Kidney epithelial cell (primary cell): Measurements from ENCODE around the gene IMMP2L. TPM values are rescaled to one million over a fixed set of nuclear protein-coding genes. Genes with fewer than 3 reads are reported as not detected.
A peak's percentile ranks its signal among the peaks of the same experiment; 100 is the strongest.
"Not testable (repeated sequence)": the region's sequence is repeated elsewhere in the genome, so short reads cannot be mapped to it uniquely, and the experiment has no call there.

Experiments
- DNase-seq: peaks from one replicate; pipeline ENCODE4 v3.0.0-alpha.2; 2010; ENCODE audit warnings: low read depth
- H3K27me3 ChIP-seq: 2 replicates; pipeline ENCODE4 v1.6.0; 2011; ENCODE audit warnings: low read length; ENCODE audit not compliant: control insufficient read depth, insufficient read depth
- H3K36me3 ChIP-seq: 2 replicates; pipeline ENCODE4 v1.5.1; 2011; ENCODE audit warnings: low read length; ENCODE audit not compliant: control insufficient read depth, insufficient read depth
- H3K4me3 ChIP-seq: 2 replicates; pipeline ENCODE4 v1.5.1; 2011; ENCODE audit warnings: low read depth, mild to moderate bottlenecking, control low read depth, low read length
- total RNA-seq: library from RNA; depleted of rRNA; stranded (reverse); fragments of >200 nt; gene quantifications from 2 replicates; pipeline ENCODE4 v1.2.3, GENCODE V29; 2015
- TF ChIP-seq, protein P1 (sequence below): IDR thresholded peaks from 2 replicates; pipeline ENCODE4 v1.5.1; 2011; ENCODE audit warnings: mild to moderate bottlenecking, moderate library complexity, low read length, control low read depth, inconsistent platforms; ENCODE audit not compliant: insufficient read depth, poor library complexity, severe bottlenecking

IMMP2L gene
- total RNA-seq, 1 donor from 2014 or later: 30.8 TPM

DNA sequence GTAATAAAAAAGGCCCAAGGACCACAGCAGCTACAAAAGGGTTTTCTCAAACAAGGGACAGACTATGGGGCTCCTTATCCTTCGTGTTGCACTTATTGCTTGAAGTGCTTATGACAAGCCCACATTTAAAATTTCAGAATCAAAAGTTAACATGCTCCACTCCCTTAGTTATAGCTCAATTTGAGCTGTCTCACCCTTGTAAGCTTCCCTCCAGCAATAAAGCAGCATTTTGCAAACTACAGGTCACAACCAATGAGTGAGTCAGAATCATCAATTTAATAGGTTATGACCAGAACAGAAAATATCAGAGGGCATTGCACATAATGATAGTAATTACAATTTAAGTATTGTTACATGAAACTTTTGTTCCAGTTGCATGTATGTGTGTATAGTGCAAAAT lies 53.0 kb downstream of the IMMP2L start:
- Histone ChIP-seq H3K4me3 (no peak overlapping the region), H3K27me3 (no peaks in the 10 kb centered on the region), H3K36me3 (no peaks in the 10 kb centered on the region)
- no peak for DNase-seq
- TF ChIP-seq, protein P1, sequence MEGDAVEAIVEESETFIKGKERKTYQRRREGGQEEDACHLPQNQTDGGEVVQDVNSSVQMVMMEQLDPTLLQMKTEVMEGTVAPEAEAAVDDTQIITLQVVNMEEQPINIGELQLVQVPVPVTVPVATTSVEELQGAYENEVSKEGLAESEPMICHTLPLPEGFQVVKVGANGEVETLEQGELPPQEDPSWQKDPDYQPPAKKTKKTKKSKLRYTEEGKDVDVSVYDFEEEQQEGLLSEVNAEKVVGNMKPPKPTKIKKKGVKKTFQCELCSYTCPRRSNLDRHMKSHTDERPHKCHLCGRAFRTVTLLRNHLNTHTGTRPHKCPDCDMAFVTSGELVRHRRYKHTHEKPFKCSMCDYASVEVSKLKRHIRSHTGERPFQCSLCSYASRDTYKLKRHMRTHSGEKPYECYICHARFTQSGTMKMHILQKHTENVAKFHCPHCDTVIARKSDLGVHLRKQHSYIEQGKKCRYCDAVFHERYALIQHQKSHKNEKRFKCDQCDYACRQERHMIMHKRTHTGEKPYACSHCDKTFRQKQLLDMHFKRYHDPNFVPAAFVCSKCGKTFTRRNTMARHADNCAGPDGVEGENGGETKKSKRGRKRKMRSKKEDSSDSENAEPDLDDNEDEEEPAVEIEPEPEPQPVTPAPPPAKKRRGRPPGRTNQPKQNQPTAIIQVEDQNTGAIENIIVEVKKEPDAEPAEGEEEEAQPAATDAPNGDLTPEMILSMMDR: no peak

DNA sequence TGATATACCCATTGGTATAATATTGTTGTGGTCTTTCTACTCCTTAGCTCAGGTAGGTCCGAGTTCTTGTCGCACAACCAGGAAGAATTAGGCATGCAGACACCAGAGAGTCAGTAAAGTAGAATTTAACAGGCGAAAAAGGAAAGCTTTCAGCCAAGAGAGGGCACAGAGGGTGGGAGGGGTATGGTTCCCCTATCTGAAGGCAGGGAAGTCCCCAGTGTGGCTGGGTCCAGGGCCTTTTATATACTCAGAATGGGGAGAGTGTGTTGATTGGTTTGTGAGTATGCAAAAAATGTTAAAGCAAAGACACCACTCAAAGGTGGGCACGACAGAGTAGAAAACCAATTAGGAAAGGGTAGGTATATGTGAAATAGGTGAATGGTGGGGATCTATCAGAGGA lies 53.9 kb downstream of the IMMP2L start:
- no peak overlapping the region for H3K4me3 ChIP-seq
- TF ChIP-seq, protein P1: no peak

DNA sequence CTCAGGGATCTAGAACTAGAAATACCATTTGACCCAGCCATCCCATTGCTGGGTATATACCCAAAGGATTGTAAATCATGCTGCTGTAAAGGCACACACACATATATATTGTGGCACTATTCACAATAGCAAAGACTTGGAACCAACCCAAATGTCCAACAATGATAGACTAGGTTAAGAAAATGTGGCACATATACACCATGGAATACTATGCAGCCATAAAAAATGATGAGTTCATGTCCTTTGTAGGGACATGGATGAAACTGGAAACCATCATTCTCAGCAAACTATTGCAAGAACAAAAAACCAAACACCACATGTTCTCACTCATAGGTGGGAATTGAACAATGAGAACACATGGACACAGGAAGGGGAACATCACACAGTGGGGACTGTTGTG lies 56.9 kb downstream of the IMMP2L start:
- not testable (repeated sequence) for H3K27me3 ChIP-seq, H3K4me3 ChIP-seq, H3K36me3 ChIP-seq, DNase-seq

More for the DNA sequence above, 53.9 kb downstream of the IMMP2L start:
- no peaks in the 10 kb centered on the region for H3K36me3 ChIP-seq
- H3K27me3 ChIP-seq: no peaks in the 10 kb centered on the region
- no peak for DNase-seq

- not testable (repeated sequence) for H3K4me3 ChIP-seq, H3K36me3 ChIP-seq, DNase-seq, H3K27me3 ChIP-seq
Observed at GRCh38 chr7:111501799-111502198, 60.5 kb downstream of the IMMP2L start.

GRCh38 chr7:111499027-111499426 lies 63.3 kb downstream of the IMMP2L start:
- peak; percentile 68 for DNase-seq
- no peaks in the 10 kb centered on the region for H3K27me3 ChIP-seq
- no peak overlapping the region for H3K4me3 ChIP-seq
- no peaks in the 10 kb centered on the region for H3K36me3 ChIP-seq
- TF ChIP-seq, protein P1: no peak

DNA sequence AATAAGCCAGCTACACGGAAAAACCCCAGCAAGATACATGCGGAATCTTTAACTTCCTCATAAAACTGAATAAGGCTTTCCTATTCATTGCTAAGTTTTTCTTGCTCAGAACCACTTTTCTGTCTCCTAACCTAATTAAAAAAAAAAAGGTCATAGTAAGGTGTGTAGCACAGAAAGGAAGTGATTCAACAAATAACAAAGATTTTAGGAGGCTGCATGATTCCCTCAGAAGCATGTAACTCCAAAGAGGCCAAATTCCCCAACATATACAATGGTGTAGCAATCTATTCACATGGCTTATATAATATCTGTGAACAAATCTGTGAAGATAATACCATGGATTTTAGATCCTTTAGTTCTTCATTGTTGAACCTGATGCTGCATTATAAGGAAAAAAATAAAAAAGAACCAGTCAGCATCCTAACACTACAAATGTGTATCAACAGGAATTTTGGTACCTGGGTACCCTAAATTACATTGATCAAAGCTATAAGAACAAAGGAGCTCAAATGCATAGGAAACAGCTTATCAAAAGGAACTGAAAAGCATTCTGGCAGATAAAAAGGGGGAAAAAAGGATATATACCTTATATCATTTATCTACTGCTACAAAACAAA lies 63.8 kb downstream of the IMMP2L start:
- TF ChIP-seq, protein P1: no peak
- no peaks in the 10 kb centered on the region for H3K27me3 ChIP-seq
- H3K36me3 ChIP-seq: no peaks in the 10 kb centered on the region
- no peak overlapping the region for H3K4me3 ChIP-seq
- no peak for DNase-seq

DNA sequence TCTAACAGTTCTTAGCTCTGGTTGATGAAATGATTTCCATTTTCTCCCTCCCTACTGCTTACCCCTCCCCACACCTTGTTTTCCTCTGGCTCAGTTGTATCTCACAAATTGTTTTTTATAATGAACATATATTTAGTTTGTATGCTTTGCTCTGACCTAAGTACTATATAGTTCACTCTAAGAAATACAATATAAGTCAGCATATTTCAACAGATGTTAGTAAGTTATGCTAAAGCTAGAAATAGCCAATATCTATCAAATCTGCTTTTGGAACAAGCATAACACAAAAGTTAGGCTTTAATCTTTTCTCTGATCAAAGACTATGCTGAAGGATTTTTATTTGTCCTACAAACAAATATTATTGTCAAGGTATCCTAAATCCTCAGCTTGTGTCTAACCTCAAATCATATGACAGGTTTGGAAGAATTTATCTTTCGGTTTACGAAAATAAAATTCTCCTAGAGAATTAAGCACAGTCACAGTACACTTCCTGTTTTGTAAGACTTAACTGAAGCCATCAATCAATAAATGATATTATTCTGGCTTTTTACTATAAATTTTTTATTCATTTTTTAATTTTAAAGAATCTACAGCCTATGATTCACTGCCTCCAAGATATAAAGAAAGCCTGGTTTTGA lies 67.0 kb downstream of the IMMP2L start:
- Histone ChIP-seq H3K4me3 (no peak overlapping the region), H3K27me3 (no peaks in the 10 kb centered on the region), H3K36me3 (no peaks in the 10 kb centered on the region)
- TF ChIP-seq, protein P1: no peak
- DNase-seq: no peak
